ENCODE data around the gene LRRN4. TPM values are rescaled to one million over a fixed set of nuclear protein-coding genes. Genes with fewer than 3 reads are reported as not detected.

Gene LRRN4
- not detected in 2 replicates for total RNA-seq

DNA sequence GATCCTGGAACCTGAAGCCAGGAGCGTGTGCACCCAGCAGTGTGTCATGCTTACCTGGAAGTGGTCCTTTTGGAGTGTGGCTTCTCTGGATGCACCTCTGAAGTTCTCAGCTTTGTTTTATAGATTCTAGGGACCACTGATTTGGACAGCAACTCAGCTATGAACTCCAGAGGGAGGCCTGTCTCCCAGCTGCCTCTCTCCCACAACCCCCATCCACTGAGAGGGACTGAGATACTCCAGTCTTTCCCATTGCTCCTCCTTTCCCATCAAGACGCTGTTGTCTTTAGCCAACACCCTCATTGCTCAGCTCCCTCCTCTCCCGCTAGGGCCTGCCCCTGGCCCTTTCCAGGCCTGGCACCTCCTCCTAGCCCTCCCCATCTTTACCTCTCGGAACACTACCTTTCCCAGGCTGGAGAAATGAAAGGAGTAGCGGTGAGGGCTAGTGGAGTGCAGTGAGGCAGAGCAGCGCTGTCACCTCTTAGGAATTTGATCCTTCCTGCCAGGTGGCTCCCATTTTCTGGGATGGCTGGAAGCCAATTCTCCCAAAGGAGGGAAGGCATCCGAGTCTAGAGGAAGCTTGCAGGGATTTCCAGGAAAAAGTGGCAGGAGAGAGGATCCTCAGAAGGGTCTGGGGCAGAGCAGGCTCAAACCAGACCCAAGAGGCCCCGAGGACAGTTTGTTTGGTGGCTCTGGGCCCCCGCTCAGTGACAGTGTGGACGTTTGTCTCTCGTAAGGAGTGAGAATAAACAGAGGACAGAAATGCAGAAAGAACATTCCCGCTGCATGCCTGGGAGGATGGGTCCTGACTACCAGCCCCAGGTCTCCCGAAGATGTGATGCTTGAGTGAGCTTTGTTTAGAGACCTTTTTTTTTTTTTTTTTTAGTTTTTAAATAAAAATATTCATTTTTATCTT, at the start of gene LRRN4:
LRRN4 (minus strand) TSS at position 285 of the 913 bp plus-strand sequence. CDS start 1,261 bp downstream, outside the sequence.

Other genes starting within 250 kb of the LRRN4 start
- 0.19 TPM in 1 of 2 replicates, not detected in the other for gene CHGB, start 142.6 kb downstream of the LRRN4 start, total RNA-seq
- gene TRMT6, start 103.5 kb downstream of the LRRN4 start, total RNA-seq: 3.7 and 6.7 TPM in 2 replicates
- 7.0 and 10.2 TPM in 2 replicates for gene MCM8, start 103.4 kb downstream of the LRRN4 start, total RNA-seq
- gene CRLS1, start 47.9 kb downstream of the LRRN4 start, total RNA-seq: 19.6 and 45.5 TPM in 2 replicates
- gene FERMT1, start 69.0 kb upstream of the LRRN4 start, total RNA-seq: 0.38 and 0.97 TPM in 2 replicates

Measured in bladder microvascular endothelial cell (primary cell).